Raji (cell line): ENCODE data around the gene COX7A2L.

Source experiments
- POLR2A ChIP-seq: IDR thresholded peaks from 2 replicates; pipeline ENCODE4 v1.6.1; 2011; ENCODE audit warnings: low read depth, low read length, control low read depth; ENCODE audit not compliant: insufficient read depth

COX7A2L gene

GRCh38 chr2:42315844-42316470 lies 45.1 kb downstream of the COX7A2L start:
- TF ChIP-seq POLR2A, result no peak

GRCh38 chr2:42314892-42315468 lies 46.0 kb downstream of the COX7A2L start:
- no peak for TF ChIP-seq POLR2A

DNA sequence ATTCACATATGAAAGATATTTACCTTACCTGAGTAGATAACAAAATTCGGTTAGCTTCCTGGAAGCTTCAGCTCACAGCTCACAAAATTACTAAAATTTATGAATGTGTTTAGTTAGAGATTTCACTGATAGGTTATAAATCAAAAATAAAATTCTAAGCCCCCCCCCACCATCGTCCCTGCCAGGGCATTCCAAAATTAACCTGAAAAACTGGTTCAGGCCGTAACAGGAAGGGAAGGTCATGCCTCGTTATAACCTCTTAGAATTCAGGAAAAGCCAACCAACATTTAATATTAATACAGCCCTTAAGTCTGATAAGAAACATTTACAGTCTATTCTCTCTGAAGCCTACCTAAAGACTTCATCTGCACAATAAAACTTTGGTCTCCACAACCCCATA lies 48.9 kb downstream of the COX7A2L start:
- TF ChIP-seq POLR2A, result no peak

DNA sequence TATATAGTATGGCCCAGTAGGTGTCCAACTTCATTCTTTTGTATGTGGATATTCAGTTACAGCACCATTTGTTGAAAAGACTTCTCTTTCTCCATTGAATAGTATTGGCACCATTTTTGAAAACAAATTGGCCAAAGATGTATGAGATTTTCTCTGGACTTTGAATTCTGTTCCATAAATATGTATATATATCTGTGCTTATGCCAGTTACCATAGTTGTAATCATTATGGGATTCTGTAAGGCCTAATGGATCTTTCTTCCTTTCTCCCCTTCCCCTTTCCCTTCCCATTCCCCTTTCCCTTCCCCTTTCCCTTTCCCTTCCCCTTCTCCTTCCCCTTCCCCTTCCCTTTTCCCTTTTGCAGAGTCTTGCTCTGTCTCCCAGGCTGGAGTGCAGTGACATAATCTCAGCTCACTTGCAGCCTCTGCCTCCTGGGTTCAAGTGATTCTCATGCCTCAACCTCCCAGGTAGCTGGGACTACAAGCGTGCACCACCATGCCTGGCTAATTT lies 51.0 kb downstream of the COX7A2L start:
- no peak for TF ChIP-seq POLR2A

DNA sequence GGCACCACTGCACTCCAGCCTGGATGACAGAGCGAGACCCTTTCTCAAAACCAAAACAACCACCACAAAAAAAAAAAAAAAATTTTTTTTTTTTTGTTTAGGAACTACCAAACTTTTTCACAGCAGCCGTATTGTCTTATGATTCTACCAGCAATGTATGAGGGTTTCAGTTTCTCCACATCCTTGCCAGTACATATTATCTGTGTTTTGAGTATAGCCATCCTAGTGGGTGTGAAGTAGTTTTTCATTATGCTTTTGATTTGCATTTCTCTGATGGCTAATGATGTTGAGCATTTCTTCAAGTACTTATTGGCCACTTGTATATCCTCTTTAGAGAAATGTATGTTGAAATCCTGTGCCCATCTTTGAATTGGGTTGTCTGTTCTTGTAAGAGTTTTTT lies 51.7 kb downstream of the COX7A2L start:
- TF ChIP-seq POLR2A, result no peak

- TF ChIP-seq POLR2A, result no peak
Measured at GRCh38 chr2:42307180-42307579, 53.8 kb downstream of the COX7A2L start.

- TF ChIP-seq POLR2A, result no peak
Measured at GRCh38 chr2:42304059-42304713, 56.8 kb downstream of the COX7A2L start.

DNA sequence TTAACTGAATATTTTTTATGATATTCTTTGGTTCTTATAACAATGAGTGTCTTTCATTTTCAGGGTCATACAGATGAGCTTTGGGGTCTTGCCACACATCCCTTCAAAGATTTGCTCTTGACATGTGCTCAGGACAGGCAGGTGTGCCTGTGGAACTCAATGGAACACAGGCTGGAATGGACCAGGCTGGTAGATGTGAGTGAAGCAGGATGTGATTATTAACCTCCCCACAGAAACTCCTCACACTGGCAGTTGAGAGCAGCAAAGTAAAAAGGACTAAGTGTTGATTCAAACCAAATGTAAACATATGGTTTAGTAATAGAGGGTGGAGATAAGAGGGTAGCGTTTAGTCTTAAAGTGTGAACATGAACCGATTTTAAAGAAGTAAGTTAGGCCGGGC lies 57.8 kb downstream of the COX7A2L start:
- no peak for TF ChIP-seq POLR2A

DNA sequence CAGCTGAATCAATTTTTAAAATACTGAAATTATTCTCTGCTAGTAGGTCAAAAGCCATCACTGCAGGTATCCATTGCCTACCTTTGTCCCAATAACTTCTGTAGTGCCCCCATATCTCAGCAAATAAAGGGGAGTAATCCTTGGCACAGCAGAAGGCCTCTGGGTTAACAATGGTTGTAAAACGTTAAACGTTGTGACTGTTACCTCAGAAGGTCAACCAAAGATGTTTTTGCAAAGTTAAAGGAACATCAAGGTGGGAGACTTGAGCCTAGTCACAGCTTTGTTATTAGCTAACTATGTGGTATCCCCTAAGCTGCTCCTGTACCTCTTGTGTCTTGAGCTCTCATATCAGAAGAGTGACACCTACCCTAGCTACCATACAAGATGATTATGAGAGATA lies 60.5 kb downstream of the COX7A2L start:
- no peak for TF ChIP-seq POLR2A
